PFSK-1 (cell line): ENCODE measurements around the gene TAS2R41.

Experiments used
- FOXP2 ChIP-seq: optimal IDR thresholded peaks from 2 replicates; pipeline ENCODE3; 2011; ENCODE audit warnings: borderline replicate concordance, control low read depth, inconsistent platforms; ENCODE audit not compliant: insufficient read depth; ENCODE audit errors: extremely low read length, extremely low read depth
- POLR2AphosphoS5 ChIP-seq: IDR thresholded peaks from 2 replicates; pipeline ENCODE4 v1.6.1; 2012; ENCODE audit warnings: low read depth, mild to moderate bottlenecking, control low read depth, low read length, moderate library complexity
- REST ChIP-seq, 2 experiments: IDR thresholded peaks; 2 replicates each; pipeline versions ENCODE4 v1.6.1 to v1.8.0; 2011 to 2012; ENCODE audit warnings: low read depth in 2 of 2, low read length in 2 of 2, control low read depth in 1 of 2, inconsistent platforms in 1 of 2, mild to moderate bottlenecking in 1 of 2, moderate library complexity in 1 of 2; ENCODE audit not compliant: insufficient read depth in 1 of 2
- SIN3A ChIP-seq: IDR thresholded peaks from 2 replicates; pipeline ENCODE4 v1.6.1; 2012; ENCODE audit warnings: mild to moderate bottlenecking, low read length, moderate library complexity, borderline replicate concordance; ENCODE audit not compliant: insufficient read depth

- TF ChIP-seq FOXP2, result no peak
- TF ChIP-seq POLR2AphosphoS5, result no peak
- no peak for TF ChIP-seq SIN3A
- no peak for TF ChIP-seq REST (IDR thresholded peaks at IDR 0.05; ENCODE audit: insufficient read depth in 1 of 2, low read depth in 2 of 2, low read length in 2 of 2)
These were observed 25.2 kb upstream of the TAS2R41 start for GRCh38 chr7:143452495-143452894.
